Fibroblast of villous mesenchyme (primary cell): ENCODE data around the gene TRPM2. TPM values are rescaled to one million over a fixed set of nuclear protein-coding genes. Genes with fewer than 3 reads are reported as not detected.

Experiments used
- DNase-seq: peaks from one replicate; pipeline ENCODE4 v3.0.0-alpha.2; 2010; ENCODE audit warnings: low read depth
- H3K4me3 ChIP-seq: 2 replicates; pipeline ENCODE4 v1.5.1; 2011; ENCODE audit warnings: low read depth, mild to moderate bottlenecking, low read length
- total RNA-seq: library from RNA; depleted of rRNA; stranded (reverse); fragments of >200 nt; gene quantifications from 2 replicates; pipeline ENCODE4 v1.2.3, GENCODE V29; 2012
- TF ChIP-seq, protein P1 (sequence below): IDR thresholded peaks from 2 replicates; pipeline ENCODE4 v1.5.1; 2012; ENCODE audit warnings: low read depth, mild to moderate bottlenecking, low read length; ENCODE audit not compliant: insufficient read depth

TRPM2 gene
- total RNA-seq, 1 donor, result under 0.01 TPM

DNA sequence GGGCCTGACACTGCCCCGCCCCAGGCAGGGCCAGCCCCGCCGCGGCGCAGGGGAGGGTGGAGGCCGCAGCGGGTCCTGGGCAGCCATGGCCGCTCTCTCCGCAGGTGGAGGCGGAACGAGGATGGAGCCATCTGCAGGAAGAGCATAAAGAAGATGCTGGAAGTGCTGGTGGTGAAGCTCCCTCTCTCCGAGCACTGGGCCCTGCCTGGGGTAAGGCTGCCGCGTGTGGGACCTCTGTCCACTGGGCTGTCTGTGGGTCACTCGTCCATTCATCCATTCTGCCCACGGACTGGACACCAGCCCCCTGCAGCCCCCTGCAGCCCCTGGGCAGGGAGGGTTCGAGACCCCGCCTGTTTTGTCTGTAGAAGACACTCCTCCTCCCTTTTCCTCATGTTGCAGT, 83.5 kb downstream of the TRPM2 start:
- H3K4me3 ChIP-seq, result no peak overlapping the region
- TF ChIP-seq, protein P1, sequence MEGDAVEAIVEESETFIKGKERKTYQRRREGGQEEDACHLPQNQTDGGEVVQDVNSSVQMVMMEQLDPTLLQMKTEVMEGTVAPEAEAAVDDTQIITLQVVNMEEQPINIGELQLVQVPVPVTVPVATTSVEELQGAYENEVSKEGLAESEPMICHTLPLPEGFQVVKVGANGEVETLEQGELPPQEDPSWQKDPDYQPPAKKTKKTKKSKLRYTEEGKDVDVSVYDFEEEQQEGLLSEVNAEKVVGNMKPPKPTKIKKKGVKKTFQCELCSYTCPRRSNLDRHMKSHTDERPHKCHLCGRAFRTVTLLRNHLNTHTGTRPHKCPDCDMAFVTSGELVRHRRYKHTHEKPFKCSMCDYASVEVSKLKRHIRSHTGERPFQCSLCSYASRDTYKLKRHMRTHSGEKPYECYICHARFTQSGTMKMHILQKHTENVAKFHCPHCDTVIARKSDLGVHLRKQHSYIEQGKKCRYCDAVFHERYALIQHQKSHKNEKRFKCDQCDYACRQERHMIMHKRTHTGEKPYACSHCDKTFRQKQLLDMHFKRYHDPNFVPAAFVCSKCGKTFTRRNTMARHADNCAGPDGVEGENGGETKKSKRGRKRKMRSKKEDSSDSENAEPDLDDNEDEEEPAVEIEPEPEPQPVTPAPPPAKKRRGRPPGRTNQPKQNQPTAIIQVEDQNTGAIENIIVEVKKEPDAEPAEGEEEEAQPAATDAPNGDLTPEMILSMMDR, result no peak

DNA sequence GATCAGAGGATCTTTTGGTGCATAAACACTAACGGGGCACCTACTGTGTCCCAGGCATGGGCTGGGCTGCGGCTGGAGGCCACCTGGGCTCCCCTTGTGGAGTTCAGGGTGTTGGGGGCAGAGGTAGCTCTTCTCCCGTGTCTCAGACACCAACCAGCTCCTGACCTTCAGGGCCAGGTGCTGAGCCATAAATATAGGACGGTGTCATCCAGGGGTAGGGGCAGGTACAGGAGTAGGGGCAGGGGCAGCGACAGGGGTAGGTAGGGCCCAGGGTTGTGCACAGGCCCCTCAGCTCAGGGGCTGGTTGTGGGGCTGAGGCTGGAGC, 83.9 kb downstream of the TRPM2 start:
- no peak for DNase-seq
- TF ChIP-seq, protein P1, result no peak
- H3K4me3 ChIP-seq, result no peak overlapping the region

More for the DNA sequence above, 83.5 kb downstream of the TRPM2 start:
- no peak for DNase-seq

DNA sequence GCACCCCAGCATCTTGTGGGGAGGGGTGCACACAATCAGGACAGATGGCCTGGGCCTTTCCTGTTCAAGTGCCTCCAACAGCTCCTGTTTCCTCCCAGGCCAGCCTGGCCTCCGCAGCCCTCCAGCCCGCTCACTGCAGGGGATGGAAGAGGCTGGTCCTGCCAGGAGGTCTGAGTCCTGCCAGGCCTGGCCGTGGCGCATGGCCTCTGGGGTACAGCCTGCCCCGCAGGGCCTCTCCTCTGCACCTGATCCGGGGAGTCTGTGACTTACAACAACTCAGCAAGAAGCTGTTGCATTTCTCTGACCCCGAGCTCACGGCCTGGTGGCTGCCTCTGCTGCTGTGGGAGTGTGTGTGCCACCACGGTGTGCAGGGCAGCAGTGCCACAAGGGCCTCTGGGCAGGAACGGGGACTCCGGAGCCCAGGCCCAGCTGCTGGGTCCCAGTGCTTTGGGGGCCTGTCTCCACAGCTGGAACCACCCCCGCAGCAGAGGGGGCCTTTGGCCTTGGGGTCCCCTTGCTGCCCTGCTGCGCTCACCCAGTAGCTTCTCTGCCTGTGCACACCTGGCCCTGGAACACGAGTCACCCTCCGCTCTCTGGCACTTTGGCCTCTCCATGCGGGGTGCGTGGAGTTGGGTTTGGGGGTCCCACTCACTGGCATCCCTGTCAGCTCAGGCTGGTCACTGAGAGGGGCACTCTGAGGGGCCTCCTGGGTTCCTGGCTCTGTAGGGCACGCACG, 84.4 kb downstream of the TRPM2 start:
- TF ChIP-seq, protein P1, result no peak
- no peak for DNase-seq
- H3K4me3 ChIP-seq, result no peak overlapping the region

DNA sequence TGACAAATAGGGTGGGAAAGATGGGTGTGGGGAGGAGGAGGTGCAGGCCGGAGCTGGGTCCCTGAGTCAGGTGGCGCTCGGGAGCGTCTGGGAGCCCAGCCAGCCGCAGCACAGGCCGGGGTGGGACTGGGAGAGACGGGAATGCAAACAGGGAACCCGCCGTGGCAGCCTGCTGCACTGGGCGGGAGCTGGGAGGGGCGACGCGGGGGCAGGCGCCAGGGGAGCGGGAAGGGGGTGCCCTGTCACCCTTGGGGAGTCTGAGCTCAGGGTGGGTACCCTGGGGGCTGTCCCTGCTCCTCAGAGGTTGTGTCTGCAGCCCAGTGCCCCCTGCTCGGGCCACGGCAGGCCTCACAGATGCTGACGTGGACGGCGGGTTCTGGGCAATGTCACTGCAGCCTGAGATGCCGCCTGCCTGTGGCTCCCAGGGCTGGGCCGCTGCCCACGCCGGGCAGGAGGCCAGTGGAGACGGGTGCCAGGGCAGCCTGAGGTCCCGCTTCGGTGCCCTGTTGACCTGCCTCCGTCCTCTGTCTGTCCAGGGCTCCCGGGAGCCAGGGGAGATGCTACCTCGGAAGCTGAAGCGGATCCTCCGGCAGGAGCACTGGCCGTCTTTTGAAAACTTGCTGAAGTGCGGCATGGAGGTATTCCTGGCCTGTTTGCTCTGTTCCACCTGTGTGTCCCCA, 85.2 kb downstream of the TRPM2 start:
- DNase-seq, result peak; percentile 10
- TF ChIP-seq, protein P1, result no peak
- no peak overlapping the region for H3K4me3 ChIP-seq

DNA sequence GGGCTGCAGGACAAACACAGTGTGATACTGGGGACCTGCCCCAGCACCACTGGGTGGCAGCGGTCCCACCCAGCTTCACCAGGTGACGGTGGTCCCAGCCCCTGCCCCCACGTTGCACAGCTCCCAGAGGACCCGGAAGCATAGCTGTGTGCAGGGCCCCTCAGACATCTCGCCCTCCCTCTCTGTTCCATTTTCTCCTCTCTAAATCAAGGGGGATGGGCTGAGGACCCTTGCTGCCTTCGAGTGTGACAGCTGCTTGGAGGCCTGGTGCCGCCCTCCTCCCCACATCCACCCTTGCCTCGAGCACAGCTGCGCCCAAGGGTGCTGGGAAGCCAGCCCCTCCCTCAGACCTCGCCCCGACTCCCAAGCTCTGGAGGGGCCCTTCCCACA, 85.8 kb downstream of the TRPM2 start:
- no peak for DNase-seq
- TF ChIP-seq, protein P1, result no peak
- no peak overlapping the region for H3K4me3 ChIP-seq

DNA sequence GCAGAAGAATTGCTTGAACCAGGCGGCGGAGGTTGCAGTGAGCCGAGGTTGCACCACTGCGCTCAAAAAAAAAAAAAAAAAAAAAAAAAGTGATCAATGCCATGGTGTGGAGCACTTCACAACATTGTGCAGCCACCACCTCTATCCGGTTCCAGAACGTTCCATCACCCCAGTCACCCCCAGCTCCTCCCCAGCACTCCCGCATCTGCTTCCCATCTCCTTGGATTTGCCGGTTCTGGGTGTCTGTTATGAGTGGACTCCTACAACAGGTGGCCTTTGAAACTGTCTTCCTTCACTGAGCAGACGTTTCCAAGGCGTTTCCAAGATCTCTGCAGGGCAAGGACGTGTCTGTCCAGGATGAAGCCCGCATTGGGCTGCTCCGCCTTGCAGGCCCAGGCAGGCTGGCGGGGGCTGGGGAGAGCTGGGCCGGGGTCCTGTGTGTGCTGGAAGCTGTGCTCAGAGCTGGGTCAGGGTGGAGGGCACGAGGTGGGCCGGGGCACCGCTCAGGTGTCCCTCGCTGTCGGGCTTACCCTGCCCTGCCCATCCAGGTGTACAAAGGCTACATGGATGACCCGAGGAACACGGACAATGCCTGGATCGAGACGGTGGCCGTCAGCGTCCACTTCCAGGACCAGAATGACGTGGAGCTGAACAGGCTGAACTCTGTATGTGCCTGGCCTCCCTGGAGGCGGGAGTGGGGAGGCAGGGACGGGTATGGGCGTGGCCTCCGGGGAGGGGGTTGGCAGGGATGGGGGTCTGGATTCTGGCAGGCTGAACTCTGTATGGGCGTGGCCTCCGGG, 87.0 kb downstream of the TRPM2 start:
- no peak overlapping the region for H3K4me3 ChIP-seq
- no peak for DNase-seq
- TF ChIP-seq, protein P1, result no peak
